ENCODE results near the gene PWP2.
"Not testable (repeated sequence)": the region's sequence is repeated elsewhere in the genome, so short reads cannot be mapped to it uniquely, and the experiment has no call there.

DNA sequence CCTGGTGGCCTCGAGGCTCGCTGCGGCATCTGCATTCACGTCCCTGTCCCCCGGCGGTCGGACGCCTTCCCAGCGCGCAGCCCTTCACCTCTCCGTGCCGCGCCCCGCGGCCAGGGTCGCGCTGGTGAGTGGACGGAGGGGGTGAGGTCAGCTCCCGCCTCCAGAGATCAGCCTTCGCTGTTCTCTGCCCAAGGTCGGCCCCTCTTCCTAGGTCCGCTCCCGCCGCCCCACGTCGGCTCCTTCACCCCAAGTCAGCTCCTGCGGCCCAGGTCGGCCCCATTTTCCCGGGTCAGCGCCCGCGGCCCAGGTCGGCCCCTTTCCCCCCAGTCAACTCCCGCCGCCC lies 26.5 kb downstream of the PWP2 start:
- TF ChIP-seq, protein P1, sequence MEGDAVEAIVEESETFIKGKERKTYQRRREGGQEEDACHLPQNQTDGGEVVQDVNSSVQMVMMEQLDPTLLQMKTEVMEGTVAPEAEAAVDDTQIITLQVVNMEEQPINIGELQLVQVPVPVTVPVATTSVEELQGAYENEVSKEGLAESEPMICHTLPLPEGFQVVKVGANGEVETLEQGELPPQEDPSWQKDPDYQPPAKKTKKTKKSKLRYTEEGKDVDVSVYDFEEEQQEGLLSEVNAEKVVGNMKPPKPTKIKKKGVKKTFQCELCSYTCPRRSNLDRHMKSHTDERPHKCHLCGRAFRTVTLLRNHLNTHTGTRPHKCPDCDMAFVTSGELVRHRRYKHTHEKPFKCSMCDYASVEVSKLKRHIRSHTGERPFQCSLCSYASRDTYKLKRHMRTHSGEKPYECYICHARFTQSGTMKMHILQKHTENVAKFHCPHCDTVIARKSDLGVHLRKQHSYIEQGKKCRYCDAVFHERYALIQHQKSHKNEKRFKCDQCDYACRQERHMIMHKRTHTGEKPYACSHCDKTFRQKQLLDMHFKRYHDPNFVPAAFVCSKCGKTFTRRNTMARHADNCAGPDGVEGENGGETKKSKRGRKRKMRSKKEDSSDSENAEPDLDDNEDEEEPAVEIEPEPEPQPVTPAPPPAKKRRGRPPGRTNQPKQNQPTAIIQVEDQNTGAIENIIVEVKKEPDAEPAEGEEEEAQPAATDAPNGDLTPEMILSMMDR (IDR thresholded peaks at IDR 0.05; ENCODE audit: borderline replicate concordance, extremely low read depth, low read length, poor library complexity, severe bottlenecking): not testable (repeated sequence)
- not testable (repeated sequence) for TF ChIP-seq EZH2 (IDR thresholded peaks at IDR 0.05; ENCODE audit: borderline replicate concordance, low read depth, low read length, severe bottlenecking)
